ENCODE results near the gene GJB2.

DNA sequence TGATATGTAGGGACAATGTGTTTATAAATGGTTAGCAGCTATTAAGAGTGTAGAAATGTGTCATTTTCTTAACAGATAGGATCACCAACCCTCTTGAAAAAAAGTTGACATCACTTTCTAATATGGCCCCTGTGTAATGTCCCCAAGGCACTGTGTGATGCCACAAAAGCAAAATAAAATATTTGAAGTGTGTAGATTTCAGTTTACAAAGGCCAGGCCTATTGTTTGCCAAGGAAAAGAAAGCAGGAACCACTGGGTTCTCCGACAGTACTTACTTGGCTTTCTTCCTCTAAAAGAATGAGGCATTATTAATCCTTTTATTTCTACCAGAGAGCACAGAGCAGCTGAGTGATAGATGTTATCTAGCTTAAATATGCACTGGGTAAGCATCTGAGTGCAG is 21.4 kb downstream of the GJB2 start:
- TF ChIP-seq, protein P1, sequence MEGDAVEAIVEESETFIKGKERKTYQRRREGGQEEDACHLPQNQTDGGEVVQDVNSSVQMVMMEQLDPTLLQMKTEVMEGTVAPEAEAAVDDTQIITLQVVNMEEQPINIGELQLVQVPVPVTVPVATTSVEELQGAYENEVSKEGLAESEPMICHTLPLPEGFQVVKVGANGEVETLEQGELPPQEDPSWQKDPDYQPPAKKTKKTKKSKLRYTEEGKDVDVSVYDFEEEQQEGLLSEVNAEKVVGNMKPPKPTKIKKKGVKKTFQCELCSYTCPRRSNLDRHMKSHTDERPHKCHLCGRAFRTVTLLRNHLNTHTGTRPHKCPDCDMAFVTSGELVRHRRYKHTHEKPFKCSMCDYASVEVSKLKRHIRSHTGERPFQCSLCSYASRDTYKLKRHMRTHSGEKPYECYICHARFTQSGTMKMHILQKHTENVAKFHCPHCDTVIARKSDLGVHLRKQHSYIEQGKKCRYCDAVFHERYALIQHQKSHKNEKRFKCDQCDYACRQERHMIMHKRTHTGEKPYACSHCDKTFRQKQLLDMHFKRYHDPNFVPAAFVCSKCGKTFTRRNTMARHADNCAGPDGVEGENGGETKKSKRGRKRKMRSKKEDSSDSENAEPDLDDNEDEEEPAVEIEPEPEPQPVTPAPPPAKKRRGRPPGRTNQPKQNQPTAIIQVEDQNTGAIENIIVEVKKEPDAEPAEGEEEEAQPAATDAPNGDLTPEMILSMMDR (conservative IDR thresholded peaks at IDR 0.05), result no peak
- no peak for TF ChIP-seq ZFX (IDR thresholded peaks at IDR 0.05)
